ENCODE data around the gene REXO2.

REXO2 gene

GRCh38 chr11:114426280-114426679 lies 13.0 kb upstream of the REXO2 start:
- peaks cover 6% of the 10 kb centered on the region for H3K9me3 Mint-ChIP-seq
- H3K36me3 Mint-ChIP-seq (ENCODE audit: low read depth): peaks cover 2% of the 10 kb centered on the region
- no peaks in the 10 kb centered on the region for H3K27me3 Mint-ChIP-seq (ENCODE audit: low read depth)
- H3K4me3 Mint-ChIP-seq: no peak overlapping the region
- peaks cover 6% of the 10 kb centered on the region for H3K4me1 Mint-ChIP-seq (ENCODE audit: low read depth)
- no peak overlapping the region for H3K27ac Mint-ChIP-seq

- H3K27me3 Mint-ChIP-seq (ENCODE audit: low read depth): no peaks in the 10 kb centered on the region
- no peaks in the 10 kb centered on the region for H3K9me3 Mint-ChIP-seq
- H3K4me3 Mint-ChIP-seq: no peak overlapping the region
- peaks cover 6% of the 10 kb centered on the region for H3K4me1 Mint-ChIP-seq (ENCODE audit: low read depth)
- no peaks in the 10 kb centered on the region for H3K36me3 Mint-ChIP-seq (ENCODE audit: low read depth)
- H3K27ac Mint-ChIP-seq: no peak overlapping the region
These were observed 9.0 kb upstream of the REXO2 start for GRCh38 chr11:114430290-114430689.

- H3K4me1 Mint-ChIP-seq (ENCODE audit: low read depth): peaks cover 7% of the 10 kb centered on the region
These were observed 6.4 kb upstream of the REXO2 start for GRCh38 chr11:114432893-114433292.

GRCh38 chr11:114433376-114433775 lies 5.9 kb upstream of the REXO2 start:
- H3K9me3 Mint-ChIP-seq: no peaks in the 10 kb centered on the region
- H3K27ac Mint-ChIP-seq: no peak overlapping the region
- H3K27me3 Mint-ChIP-seq (ENCODE audit: low read depth): no peaks in the 10 kb centered on the region
- H3K4me3 Mint-ChIP-seq: no peak overlapping the region
- peaks cover 11% of the 10 kb centered on the region for H3K4me1 Mint-ChIP-seq (ENCODE audit: low read depth)
- H3K36me3 Mint-ChIP-seq (ENCODE audit: low read depth): no peaks in the 10 kb centered on the region

More at GRCh38 chr11:114432893-114433292, 6.4 kb upstream of the REXO2 start:
- Mint-ChIP-seq H3K4me3 (no peak overlapping the region), H3K27me3 (ENCODE audit: low read depth) (no peaks in the 10 kb centered on the region), H3K9me3 (no peaks in the 10 kb centered on the region), H3K36me3 (ENCODE audit: low read depth) (no peaks in the 10 kb centered on the region), H3K27ac (no peak overlapping the region)

DNA sequence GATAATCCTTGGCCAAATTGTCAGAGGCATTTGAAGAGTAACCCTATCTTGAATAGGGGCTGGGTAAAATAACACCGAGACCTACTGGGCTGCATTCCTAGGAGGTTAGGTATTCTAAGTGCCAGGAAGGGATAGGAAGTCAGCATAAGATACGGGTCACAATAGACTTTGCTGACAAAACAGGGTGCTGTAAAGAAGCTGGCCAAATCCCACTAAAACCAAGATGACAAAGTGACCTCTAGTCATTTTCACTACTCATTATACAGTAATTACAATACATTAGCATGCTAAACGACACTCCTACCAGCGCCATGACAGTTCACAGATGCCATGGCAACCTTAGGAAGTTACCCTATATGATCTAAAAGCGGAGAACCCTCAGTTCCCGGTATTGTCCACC lies 964 bp upstream of the REXO2 start:
- Mint-ChIP-seq H3K4me1 (ENCODE audit: low read depth) (peaks cover 37% of the 10 kb centered on the region), H3K4me3 (no peak overlapping the region), H3K9me3 (no peaks in the 10 kb centered on the region), H3K27ac (no peak overlapping the region), H3K27me3 (ENCODE audit: low read depth) (no peaks in the 10 kb centered on the region), H3K36me3 (ENCODE audit: low read depth) (peaks cover 15% of the 10 kb centered on the region)

- Mint-ChIP-seq H3K4me1 (ENCODE audit: low read depth) (peaks cover 41% of the 10 kb centered on the region), H3K4me3 (peak overlapping the region; percentile 94), H3K27me3 (ENCODE audit: low read depth) (no peaks in the 10 kb centered on the region), H3K9me3 (no peaks in the 10 kb centered on the region), H3K36me3 (ENCODE audit: low read depth) (peaks cover 23% of the 10 kb centered on the region), H3K27ac (peak overlapping the region; percentile 89)
These were observed 1.0 kb downstream of the REXO2 start for GRCh38 chr11:114440121-114440860.

- H3K9me3 Mint-ChIP-seq: no peaks in the 10 kb centered on the region
- peaks cover 43% of the 10 kb centered on the region for H3K4me1 Mint-ChIP-seq (ENCODE audit: low read depth)
- H3K36me3 Mint-ChIP-seq (ENCODE audit: low read depth): peaks cover 27% of the 10 kb centered on the region
- H3K27me3 Mint-ChIP-seq (ENCODE audit: low read depth): no peaks in the 10 kb centered on the region
- peak overlapping the region; percentile 51 for H3K4me3 Mint-ChIP-seq
- no peak overlapping the region for H3K27ac Mint-ChIP-seq
These were observed 1.9 kb downstream of the REXO2 start for GRCh38 chr11:114440971-114441763.

- no peaks in the 10 kb centered on the region for H3K27me3 Mint-ChIP-seq (ENCODE audit: low read depth)
- no peak overlapping the region for H3K27ac Mint-ChIP-seq
- peaks cover 32% of the 10 kb centered on the region for H3K36me3 Mint-ChIP-seq (ENCODE audit: low read depth)
- H3K4me1 Mint-ChIP-seq (ENCODE audit: low read depth): peaks cover 47% of the 10 kb centered on the region
- no peak overlapping the region for H3K4me3 Mint-ChIP-seq
- no peaks in the 10 kb centered on the region for H3K9me3 Mint-ChIP-seq
These were observed 2.7 kb downstream of the REXO2 start for GRCh38 chr11:114441921-114442320.

DNA sequence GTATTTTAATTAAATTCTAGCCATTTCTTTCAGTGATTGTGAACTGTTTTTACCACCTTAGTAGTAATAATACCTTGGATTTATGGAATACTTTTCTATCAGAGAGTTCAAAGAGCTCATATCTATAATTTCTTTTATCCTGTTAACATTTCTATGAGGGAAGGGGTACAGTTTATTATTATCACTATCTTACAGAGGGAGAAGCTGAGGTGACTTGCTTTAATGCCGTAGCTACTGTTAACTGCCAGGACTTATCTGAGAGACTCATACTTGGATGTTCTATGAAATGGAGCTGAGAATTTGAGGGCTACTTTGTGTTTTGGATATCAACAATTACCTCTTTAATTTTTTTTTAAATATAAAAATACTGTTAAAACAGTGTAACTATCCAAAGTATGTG lies 3.3 kb downstream of the REXO2 start:
- no peak overlapping the region for H3K4me3 Mint-ChIP-seq
- H3K4me1 Mint-ChIP-seq (ENCODE audit: low read depth): peaks cover 51% of the 10 kb centered on the region
- no peaks in the 10 kb centered on the region for H3K9me3 Mint-ChIP-seq
- H3K27ac Mint-ChIP-seq: no peak overlapping the region
- H3K27me3 Mint-ChIP-seq (ENCODE audit: low read depth): no peaks in the 10 kb centered on the region
- peaks cover 37% of the 10 kb centered on the region for H3K36me3 Mint-ChIP-seq (ENCODE audit: low read depth)

DNA sequence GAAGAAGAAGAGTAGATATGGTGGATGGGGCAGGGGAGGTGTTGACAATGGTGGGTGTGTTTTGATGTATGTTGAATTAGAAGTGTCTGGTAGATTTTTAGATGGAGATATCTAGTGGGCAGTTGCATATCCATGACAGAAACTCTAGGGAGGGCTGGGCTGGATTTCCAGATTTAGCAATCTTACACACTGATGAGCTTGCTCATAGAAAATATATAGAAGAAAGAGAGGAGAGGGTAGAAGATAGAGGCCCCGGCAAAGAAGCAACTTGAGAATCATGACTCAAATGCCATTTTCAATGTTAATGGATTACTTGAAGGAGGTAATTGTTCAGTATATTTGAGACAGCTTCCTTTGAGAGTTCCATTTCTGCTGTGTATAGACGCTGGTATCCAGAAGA lies 8.2 kb downstream of the REXO2 start:
- Mint-ChIP-seq H3K27ac (no peak overlapping the region), H3K4me3 (no peak overlapping the region), H3K36me3 (ENCODE audit: low read depth) (peaks cover 43% of the 10 kb centered on the region), H3K4me1 (ENCODE audit: low read depth) (peaks cover 16% of the 10 kb centered on the region), H3K27me3 (ENCODE audit: low read depth) (no peaks in the 10 kb centered on the region), H3K9me3 (no peaks in the 10 kb centered on the region)

DNA sequence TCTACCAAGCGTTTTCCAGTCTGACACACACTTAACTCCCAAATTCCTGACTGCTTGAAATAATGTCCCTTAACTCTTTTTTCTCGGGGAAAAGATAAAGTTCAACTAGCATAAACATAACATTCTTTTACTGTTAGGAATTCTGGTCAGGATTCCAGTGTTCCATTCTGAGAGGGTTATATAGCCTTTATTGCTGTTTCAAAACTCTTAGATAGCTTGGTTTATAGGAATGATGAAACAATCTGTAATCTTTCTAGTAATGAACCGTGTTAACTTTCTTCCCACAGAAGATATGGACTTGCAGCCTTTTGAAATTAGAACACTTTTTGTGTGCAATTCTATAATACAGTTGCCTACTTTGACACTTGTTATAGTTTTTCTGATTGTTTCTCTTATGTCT lies 8.6 kb downstream of the REXO2 start:
- Mint-ChIP-seq H3K4me1 (ENCODE audit: low read depth) (peaks cover 15% of the 10 kb centered on the region), H3K27me3 (ENCODE audit: low read depth) (no peaks in the 10 kb centered on the region), H3K27ac (no peak overlapping the region), H3K36me3 (ENCODE audit: low read depth) (peaks cover 42% of the 10 kb centered on the region), H3K9me3 (no peaks in the 10 kb centered on the region), H3K4me3 (no peak overlapping the region)

DNA sequence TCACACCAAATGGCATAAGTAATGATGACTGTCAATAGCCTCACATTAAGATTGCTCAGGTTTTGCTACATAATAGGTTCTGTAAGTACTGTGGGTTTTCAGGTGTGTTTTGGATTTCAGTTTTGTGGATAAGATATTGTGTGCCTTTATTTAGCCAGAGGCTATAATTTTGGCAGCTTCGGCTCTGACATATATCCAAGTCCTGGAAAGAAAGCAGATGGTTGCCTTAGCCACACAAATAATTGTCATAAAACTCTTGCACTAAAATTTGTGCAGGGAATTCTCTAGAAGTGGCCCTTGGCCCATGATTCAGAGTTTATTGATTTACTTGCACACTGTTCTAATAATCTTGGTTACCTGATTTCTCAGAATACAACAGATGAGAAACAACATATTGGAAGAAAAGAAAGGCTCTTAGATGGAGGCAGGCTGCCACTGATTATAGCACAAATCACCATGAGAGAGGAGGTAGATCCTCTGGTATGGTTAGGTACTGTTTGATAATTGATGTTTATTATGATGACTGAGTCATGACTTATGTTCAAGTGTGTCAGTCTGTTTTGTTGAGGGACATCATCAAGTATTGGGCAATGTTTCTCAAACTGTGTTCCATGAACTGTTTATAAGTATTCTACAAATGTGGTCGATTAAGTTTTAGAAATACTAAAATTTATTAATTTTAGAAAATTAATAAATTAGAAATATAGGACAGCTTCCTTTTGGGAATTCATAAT lies 9.6 kb downstream of the REXO2 start:
- Mint-ChIP-seq H3K9me3 (no peaks in the 10 kb centered on the region), H3K27ac (no peak overlapping the region), H3K36me3 (ENCODE audit: low read depth) (peaks cover 43% of the 10 kb centered on the region), H3K4me1 (ENCODE audit: low read depth) (peaks cover 13% of the 10 kb centered on the region), H3K27me3 (ENCODE audit: low read depth) (no peaks in the 10 kb centered on the region), H3K4me3 (no peak overlapping the region)

GRCh38 chr11:114449845-114450244 lies 10.6 kb downstream of the REXO2 start:
- no peak overlapping the region for H3K27ac Mint-ChIP-seq
- no peaks in the 10 kb centered on the region for H3K27me3 Mint-ChIP-seq (ENCODE audit: low read depth)
- no peaks in the 10 kb centered on the region for H3K9me3 Mint-ChIP-seq
- H3K4me3 Mint-ChIP-seq: no peak overlapping the region
- peaks cover 11% of the 10 kb centered on the region for H3K4me1 Mint-ChIP-seq (ENCODE audit: low read depth)
- peaks cover 39% of the 10 kb centered on the region for H3K36me3 Mint-ChIP-seq (ENCODE audit: low read depth)

GRCh38 chr11:114452399-114452798 lies 13.1 kb downstream of the REXO2 start:
- Mint-ChIP-seq H3K27ac (no peak overlapping the region), H3K27me3 (ENCODE audit: low read depth) (no peaks in the 10 kb centered on the region), H3K4me1 (ENCODE audit: low read depth) (peaks cover 2% of the 10 kb centered on the region), H3K9me3 (no peaks in the 10 kb centered on the region), H3K4me3 (no peak overlapping the region), H3K36me3 (ENCODE audit: low read depth) (peaks cover 25% of the 10 kb centered on the region)

Measured in T-helper 1 cell treated with Interleukin-12 subunit alpha and Interleukin-12 subunit beta and Interleukin-4 antibody, amounts not matched to agents 30 μg/mL and 1 μg/mL, for 36 hours (primary cell).